Measurements from ENCODE around the gene LRP8. TPM values are rescaled to one million over a fixed set of nuclear protein-coding genes. Genes with fewer than 3 reads are reported as not detected.

LRP8 gene
- total and polyA plus RNA-seq, 2 of the 13 experiments (the other 11 are each of a cell fraction or from before 2014, with no cell fraction given): 17.3 to 17.4 TPM

DNA sequence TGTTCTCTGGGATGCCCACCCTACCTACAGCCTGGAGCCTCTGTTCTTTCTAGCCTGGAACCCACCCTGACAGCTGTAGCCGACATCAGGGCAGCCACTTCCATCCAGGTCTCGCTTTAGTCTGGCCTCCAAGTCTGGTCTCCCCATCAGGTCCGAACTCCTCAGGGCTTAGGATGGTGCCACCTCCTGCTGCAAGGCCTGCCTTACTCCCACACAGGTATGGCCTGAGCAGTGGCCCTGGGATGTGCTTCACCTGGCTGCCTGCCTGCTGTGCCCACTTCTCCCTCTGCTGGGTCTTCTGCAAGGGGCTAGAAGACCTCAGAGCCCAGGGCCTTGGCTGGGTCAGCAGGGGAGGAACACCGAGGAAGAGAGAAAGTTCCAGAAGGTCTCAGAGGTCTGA, 53.8 kb downstream of the LRP8 start:
- H3K36me3 ChIP-seq (replicated peaks in 1 of 2; ENCODE audit: control insufficient read depth in 1 of 2, insufficient read depth in 2 of 2, low read length in 2 of 2): peaks cover 6 to 20% of the 10 kb centered on the region in 2 experiments
- H4K20me1 ChIP-seq (ENCODE audit: insufficient read depth, low read length): no peaks in the 10 kb centered on the region
- intact Hi-C loops (cut with micrococcal nuclease; ENCODE audit: unreplicated experiment): no loop called here
- DNase-seq (ENCODE audit: low spot score): no peak
- H3K4me2 ChIP-seq (ENCODE audit: low read depth, low read length): no peak overlapping the region
- WGBS (ENCODE audit: low lambda C conversion rate): 95% methylated on average over 3 of the region's 4 CpGs
- POLR2A ChIA-PET: no interaction called here
- no peak overlapping the region for H3K4me3 ChIP-seq (replicated peaks in 1 of 3; ENCODE audit: insufficient read depth in 1 of 3, low read depth in 2 of 3, low read length in 3 of 3)
- H3K27me3 ChIP-seq (ENCODE audit: control insufficient read depth in 1 of 2, insufficient read depth in 2 of 2, low read length in 2 of 2): no peaks in the 10 kb centered on the region
- no peak overlapping the region for H3K27ac ChIP-seq (ENCODE audit: extremely low read length, insufficient read depth, low read length)
- BruUV-seq (replicated peaks): no TSS peak
- ATAC-seq: no peak
- TF ChIP-seq ZNF781 (CRISPR knock-in tag; IDR thresholded peaks at IDR 0.05; ENCODE audit: borderline replicate concordance, not compliant biosample characterization) (no peak), ZNF619 (CRISPR knock-in tag; IDR thresholded peaks at IDR 0.05) (no peak), TEAD2 (CRISPR knock-in tag; IDR thresholded peaks at IDR 0.05) (no peak)
- H2AFZ ChIP-seq (ENCODE audit: low read length): no peak overlapping the region
- FAIRE-seq: no peak
- no peaks in the 10 kb centered on the region for H3K4me1 ChIP-seq (ENCODE audit: insufficient read depth, low read length)
- CTCF ChIA-PET (ENCODE audit: low intra/inter-chr PET ratio, low total read pairs): no interaction called here
- no peaks in the 10 kb centered on the region for H3K9me3 ChIP-seq (ENCODE audit: low read length)
- H3K79me2 ChIP-seq (ENCODE audit: insufficient read depth, low read length): no peaks in the 10 kb centered on the region
- H3K9ac ChIP-seq (ENCODE audit: insufficient read depth, low read depth, low read length): no peak overlapping the region
- in situ Hi-C loops (cut with HindIII; ENCODE audit: extremely low pct_ligation_motif_present, low pct_unique_long_range_greater_than_20kb): no loop called here

DNA sequence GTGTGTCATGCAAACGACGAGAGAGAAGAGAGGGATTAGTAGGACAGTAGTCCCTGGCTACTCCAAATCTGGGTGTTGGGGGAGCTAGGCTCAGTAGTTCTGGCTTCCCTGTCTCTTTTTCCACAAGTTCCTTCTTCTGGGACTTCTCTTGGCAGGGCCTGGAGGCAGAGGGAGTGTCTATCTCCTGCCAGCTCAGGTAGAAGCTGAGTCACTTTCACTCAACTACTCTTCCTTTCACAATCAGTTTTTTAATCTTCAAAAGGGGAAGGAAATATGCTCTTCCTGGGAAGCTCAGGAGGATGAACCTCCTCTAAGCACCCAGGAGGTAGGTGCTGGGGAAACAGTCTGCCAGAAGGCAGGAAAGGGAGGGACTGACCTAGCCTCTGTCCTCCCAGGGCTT, 54.3 kb downstream of the LRP8 start:
- no peaks in the 10 kb centered on the region for H3K79me2 ChIP-seq (ENCODE audit: insufficient read depth, low read length)
- FAIRE-seq: no peak
- intact Hi-C loops (cut with micrococcal nuclease; ENCODE audit: unreplicated experiment) (no loop called here), in situ Hi-C loops (cut with HindIII; ENCODE audit: extremely low pct_ligation_motif_present, low pct_unique_long_range_greater_than_20kb) (no loop called here)
- H3K27me3 ChIP-seq (ENCODE audit: control insufficient read depth in 1 of 2, insufficient read depth in 2 of 2, low read length in 2 of 2): no peaks in the 10 kb centered on the region
- no peak overlapping the region for H3K27ac ChIP-seq (ENCODE audit: extremely low read length, insufficient read depth, low read length)
- POLR2A ChIA-PET: no interaction called here
- peaks cover 6 to 20% of the 10 kb centered on the region in 2 experiments for H3K36me3 ChIP-seq (replicated peaks in 1 of 2; ENCODE audit: control insufficient read depth in 1 of 2, insufficient read depth in 2 of 2, low read length in 2 of 2)
- H3K4me2 ChIP-seq (ENCODE audit: low read depth, low read length): no peak overlapping the region
- H3K4me3 ChIP-seq (replicated peaks in 1 of 3; ENCODE audit: insufficient read depth in 1 of 3, low read depth in 2 of 3, low read length in 3 of 3): no peak overlapping the region
- no peak for ATAC-seq
- H2AFZ ChIP-seq (ENCODE audit: low read length): no peak overlapping the region
- 100% methylated on average over 2 of the region's 2 CpGs for whole genome bisulfite sequencing (ENCODE audit: low lambda C conversion rate)
- H4K20me1 ChIP-seq (ENCODE audit: insufficient read depth, low read length): no peaks in the 10 kb centered on the region
- H3K4me1 ChIP-seq (ENCODE audit: insufficient read depth, low read length): no peaks in the 10 kb centered on the region
- DNase-seq (ENCODE audit: low spot score): no peak
- no peak overlapping the region for H3K9ac ChIP-seq (ENCODE audit: insufficient read depth, low read depth, low read length)
- CTCF ChIA-PET (ENCODE audit: low intra/inter-chr PET ratio, low total read pairs): no interaction called here
- no TSS peak for BruUV-seq (replicated peaks)
- H3K9me3 ChIP-seq (ENCODE audit: low read length): no peaks in the 10 kb centered on the region
- TF ChIP-seq, protein P1, sequence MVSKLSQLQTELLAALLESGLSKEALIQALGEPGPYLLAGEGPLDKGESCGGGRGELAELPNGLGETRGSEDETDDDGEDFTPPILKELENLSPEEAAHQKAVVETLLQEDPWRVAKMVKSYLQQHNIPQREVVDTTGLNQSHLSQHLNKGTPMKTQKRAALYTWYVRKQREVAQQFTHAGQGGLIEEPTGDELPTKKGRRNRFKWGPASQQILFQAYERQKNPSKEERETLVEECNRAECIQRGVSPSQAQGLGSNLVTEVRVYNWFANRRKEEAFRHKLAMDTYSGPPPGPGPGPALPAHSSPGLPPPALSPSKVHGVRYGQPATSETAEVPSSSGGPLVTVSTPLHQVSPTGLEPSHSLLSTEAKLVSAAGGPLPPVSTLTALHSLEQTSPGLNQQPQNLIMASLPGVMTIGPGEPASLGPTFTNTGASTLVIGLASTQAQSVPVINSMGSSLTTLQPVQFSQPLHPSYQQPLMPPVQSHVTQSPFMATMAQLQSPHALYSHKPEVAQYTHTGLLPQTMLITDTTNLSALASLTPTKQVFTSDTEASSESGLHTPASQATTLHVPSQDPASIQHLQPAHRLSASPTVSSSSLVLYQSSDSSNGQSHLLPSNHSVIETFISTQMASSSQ (IDR thresholded peaks at IDR 0.05; ENCODE audit: low read depth): no peak
- TF ChIP-seq, protein P1 (CRISPR knock-in tag; IDR thresholded peaks at IDR 0.05; ENCODE audit: borderline replicate concordance): no peak
- TF ChIP-seq DPF2 (CRISPR knock-in tag; IDR thresholded peaks at IDR 0.05; ENCODE audit: borderline replicate concordance, low read depth): no peak
- TF ChIP-seq ISL2 (CRISPR knock-in tag; IDR thresholded peaks at IDR 0.05): no peak
- TF ChIP-seq NPAS2 (CRISPR knock-in tag; IDR thresholded peaks at IDR 0.05; ENCODE audit: borderline replicate concordance): no peak
- no peak for TF ChIP-seq MLLT10 (CRISPR knock-in tag; IDR thresholded peaks at IDR 0.05)
- TF ChIP-seq ETV6 (CRISPR knock-in tag; conservative IDR thresholded peaks at IDR 0.05): no peak
